ENCODE measurements around the gene EML6. TPM values are rescaled to one million over a fixed set of nuclear protein-coding genes. Genes with fewer than 3 reads are reported as not detected.

The EML6 gene
- polyA plus RNA-seq, 1 of the 3 experiments (the other 2 are of a cell fraction) = 1.1 TPM

- TF ChIP-seq CHD2 (IDR thresholded peaks at IDR 0.05; ENCODE audit: low read length, partially characterized antibody) (no peak), FOXM1 (IDR thresholded peaks at IDR 0.05; ENCODE audit: low read depth) (no peak)
Observed at GRCh38 chr2:54881759-54882158, 158.3 kb downstream of the EML6 start (continued).

DNA sequence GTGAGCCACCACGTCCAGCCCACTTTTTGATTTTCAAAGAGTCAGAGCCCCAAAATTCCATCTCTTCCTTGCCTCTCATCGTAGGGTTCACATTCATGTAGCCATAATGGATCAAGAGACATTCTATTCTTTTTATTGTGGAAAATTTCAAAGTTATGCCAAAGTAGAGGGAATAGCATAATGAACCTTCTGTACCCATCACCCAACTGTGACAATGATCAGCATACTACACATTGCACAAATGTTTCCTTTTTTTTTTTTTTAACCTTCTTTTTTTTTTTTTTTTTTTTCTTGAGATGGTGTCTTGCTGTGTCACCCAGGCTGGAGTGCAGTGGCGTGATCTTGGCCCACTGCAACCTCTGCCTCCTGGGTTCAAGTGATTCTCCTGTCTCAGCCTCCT, 162.4 kb downstream of the EML6 start:
- Histone ChIP-seq H3K79me2 (ENCODE audit: insufficient read depth) (no peaks in the 10 kb centered on the region), H3K4me1 (ENCODE audit: control insufficient read depth in 1 of 2, insufficient read depth in 2 of 2, low read depth in 1 of 2, low read length in 1 of 2) (no peaks in the 10 kb centered on the region; a peak in 1 of 4 replicates), H3K27ac (ENCODE audit: low read depth in 2 of 2, low read length in 1 of 2) (no peak overlapping the region), H3K9me3 (no peaks in the 10 kb centered on the region), H3K9ac (no peak overlapping the region), H3K27me3 (ENCODE audit: insufficient read depth) (no peaks in the 10 kb centered on the region), H3K4me3 (ENCODE audit: low read depth in 2 of 2, low read length in 1 of 2) (no peak overlapping the region), H4K20me1 (ENCODE audit: insufficient read depth) (no peaks in the 10 kb centered on the region), H3K36me3 (replicated peaks in 1 of 2; ENCODE audit: control insufficient read depth in 1 of 2, insufficient read depth in 2 of 2, low read length in 1 of 2) (no peaks in the 10 kb centered on the region), H3K4me2 (no peak overlapping the region), H3F3A (replicated peaks; ENCODE audit: insufficient read depth) (no peaks in the 10 kb centered on the region), H3K9me2 (no peaks in the 10 kb centered on the region; the same call in 1 of the 2 replicates), H2AFZ (ENCODE audit: low read depth) (no peak overlapping the region)
- CTCF ChIA-PET = interaction anchor here (0.7 to 2.8 kb wide), 2 partner anchors 14 to 47 kb away, joined by 3 to 11 read pairs; no protein-coding TSS in a partner anchor
- POLR2A ChIA-PET = no interaction called here
- no peak for DNase-seq
- TF ChIP-seq MXI1 (IDR thresholded peaks at IDR 0.05; ENCODE audit: low read depth, low read length) (no peak), USF1 (IDR thresholded peaks at IDR 0.05; ENCODE audit: borderline replicate concordance, low read depth) (no peak), POLR2AphosphoS5 (IDR thresholded peaks at IDR 0.05; ENCODE audit: low read depth, low read length) (no peak), JUND (IDR thresholded peaks at IDR 0.05) (no peak), FOXM1 (IDR thresholded peaks at IDR 0.05; ENCODE audit: low read depth) (no peak)
- TF ChIP-seq, protein P1, sequence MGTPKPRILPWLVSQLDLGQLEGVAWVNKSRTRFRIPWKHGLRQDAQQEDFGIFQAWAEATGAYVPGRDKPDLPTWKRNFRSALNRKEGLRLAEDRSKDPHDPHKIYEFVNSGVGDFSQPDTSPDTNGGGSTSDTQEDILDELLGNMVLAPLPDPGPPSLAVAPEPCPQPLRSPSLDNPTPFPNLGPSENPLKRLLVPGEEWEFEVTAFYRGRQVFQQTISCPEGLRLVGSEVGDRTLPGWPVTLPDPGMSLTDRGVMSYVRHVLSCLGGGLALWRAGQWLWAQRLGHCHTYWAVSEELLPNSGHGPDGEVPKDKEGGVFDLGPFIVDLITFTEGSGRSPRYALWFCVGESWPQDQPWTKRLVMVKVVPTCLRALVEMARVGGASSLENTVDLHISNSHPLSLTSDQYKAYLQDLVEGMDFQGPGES (IDR thresholded peaks at IDR 0.05; ENCODE audit: low read depth, low read length) = no peak
- WGBS (ENCODE audit: low lambda C conversion rate) = 86% methylated on average over 3 of the region's 3 CpGs

- Histone ChIP-seq H3K36me3 (replicated peaks in 1 of 2; ENCODE audit: control insufficient read depth in 1 of 2, insufficient read depth in 2 of 2, low read length in 1 of 2) (no peaks in the 10 kb centered on the region), H3F3A (replicated peaks; ENCODE audit: insufficient read depth) (no peaks in the 10 kb centered on the region), H3K9ac (no peak overlapping the region), H3K27ac (ENCODE audit: low read depth in 2 of 2, low read length in 1 of 2) (no peak overlapping the region), H3K4me2 (no peak overlapping the region), H4K20me1 (ENCODE audit: insufficient read depth) (no peaks in the 10 kb centered on the region), H3K4me1 (ENCODE audit: control insufficient read depth in 1 of 2, insufficient read depth in 2 of 2, low read depth in 1 of 2, low read length in 1 of 2) (no peaks in the 10 kb centered on the region), H3K4me3 (ENCODE audit: low read depth in 2 of 2, low read length in 1 of 2) (no peak overlapping the region), H3K9me3 (no peaks in the 10 kb centered on the region), H3K79me2 (ENCODE audit: insufficient read depth) (no peaks in the 10 kb centered on the region), H3K9me2 (no peaks in the 10 kb centered on the region; the same call in 1 of the 2 replicates), H3K27me3 (ENCODE audit: insufficient read depth) (no peaks in the 10 kb centered on the region), H2AFZ (ENCODE audit: low read depth) (no peak overlapping the region)
- 74% methylated on average over 9 of the region's 9 CpGs for WGBS (ENCODE audit: low lambda C conversion rate)
- DNase-seq = no peak
- ChIA-PET CTCF (interaction anchor here (1.4 to 2.8 kb wide), 2 partner anchors 12 to 14 kb away, joined by 3 to 11 read pairs; no protein-coding TSS in a partner anchor), POLR2A (no interaction called here)
- TF ChIP-seq GATA2 (CRISPR knock-in tag; IDR thresholded peaks at IDR 0.05) = no peak
- TF ChIP-seq EZH2phosphoT487 (IDR thresholded peaks at IDR 0.05; ENCODE audit: borderline replicate concordance, low read depth) = no peak
Observed at GRCh38 chr2:54887850-54888545, 164.5 kb downstream of the EML6 start.

Data from SK-N-SH (cell line).